Mammary epithelial cell (primary cell): ENCODE results near the gene TSPAN13.

Experiments used
- EZH2 ChIP-seq: IDR thresholded peaks from 2 replicates; pipeline ENCODE4 v1.6.1; 2012; ENCODE audit warnings: low read length, inconsistent platforms, borderline replicate concordance
- TF ChIP-seq, protein P1 (sequence below), 2 donors: IDR thresholded peaks in 1 of 2; conservative IDR thresholded peaks in 1 of 2; 2 replicates each; pipeline ENCODE4 v1.5.1; 2011 to 2012; ENCODE audit warnings: inconsistent platforms in 2 of 2, low read length in 2 of 2, mild to moderate bottlenecking in 2 of 2, control low read depth in 1 of 2, low read depth in 1 of 2; ENCODE audit not compliant: insufficient read depth in 1 of 2; ENCODE audit errors: extremely low read depth in 1 of 2

DNA sequence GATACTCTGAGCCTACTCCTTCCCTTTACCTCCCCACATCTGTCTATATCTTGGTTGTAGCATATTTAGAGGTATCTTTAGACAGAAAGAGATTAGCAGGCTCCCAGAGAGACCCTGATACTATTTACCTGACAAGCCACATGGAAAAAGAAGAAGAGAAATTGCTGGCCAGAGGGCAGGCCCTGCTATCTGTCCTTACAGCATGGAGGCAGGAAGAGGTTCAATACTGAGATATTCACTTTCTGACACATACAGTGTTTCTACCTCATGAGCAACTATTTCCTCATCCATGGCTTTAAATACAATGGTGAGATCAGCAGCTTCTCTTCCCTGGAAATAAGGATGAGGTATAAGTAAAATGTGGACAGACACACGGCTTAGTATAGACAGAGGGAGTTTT is 33.9 kb upstream of the TSPAN13 start:
- no peak for TF ChIP-seq EZH2
- TF ChIP-seq, protein P1, sequence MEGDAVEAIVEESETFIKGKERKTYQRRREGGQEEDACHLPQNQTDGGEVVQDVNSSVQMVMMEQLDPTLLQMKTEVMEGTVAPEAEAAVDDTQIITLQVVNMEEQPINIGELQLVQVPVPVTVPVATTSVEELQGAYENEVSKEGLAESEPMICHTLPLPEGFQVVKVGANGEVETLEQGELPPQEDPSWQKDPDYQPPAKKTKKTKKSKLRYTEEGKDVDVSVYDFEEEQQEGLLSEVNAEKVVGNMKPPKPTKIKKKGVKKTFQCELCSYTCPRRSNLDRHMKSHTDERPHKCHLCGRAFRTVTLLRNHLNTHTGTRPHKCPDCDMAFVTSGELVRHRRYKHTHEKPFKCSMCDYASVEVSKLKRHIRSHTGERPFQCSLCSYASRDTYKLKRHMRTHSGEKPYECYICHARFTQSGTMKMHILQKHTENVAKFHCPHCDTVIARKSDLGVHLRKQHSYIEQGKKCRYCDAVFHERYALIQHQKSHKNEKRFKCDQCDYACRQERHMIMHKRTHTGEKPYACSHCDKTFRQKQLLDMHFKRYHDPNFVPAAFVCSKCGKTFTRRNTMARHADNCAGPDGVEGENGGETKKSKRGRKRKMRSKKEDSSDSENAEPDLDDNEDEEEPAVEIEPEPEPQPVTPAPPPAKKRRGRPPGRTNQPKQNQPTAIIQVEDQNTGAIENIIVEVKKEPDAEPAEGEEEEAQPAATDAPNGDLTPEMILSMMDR (conservative IDR thresholded peaks at IDR 0.05 in 1 of 2, IDR thresholded peaks at IDR 0.05 in 1 of 2; ENCODE audit: extremely low read depth in 1 of 2, insufficient read depth in 1 of 2, low read depth in 1 of 2, low read length in 2 of 2) = no peak
